ENCODE measurements around the gene TCTA. TPM values are rescaled to one million over a fixed set of nuclear protein-coding genes. Genes with fewer than 3 reads are reported as not detected.
"Not testable (repeated sequence)": the region's sequence is repeated elsewhere in the genome, so short reads cannot be mapped to it uniquely, and the experiment has no call there.

Gene TCTA, protein sequence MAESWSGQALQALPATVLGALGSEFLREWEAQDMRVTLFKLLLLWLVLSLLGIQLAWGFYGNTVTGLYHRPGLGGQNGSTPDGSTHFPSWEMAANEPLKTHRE
- 22.3 and 22.6 TPM in 2 replicates for total RNA-seq (2014; rRNA removed; shearing (Covaris generic); ENCODE audit: low replicate concordance)

DNA sequence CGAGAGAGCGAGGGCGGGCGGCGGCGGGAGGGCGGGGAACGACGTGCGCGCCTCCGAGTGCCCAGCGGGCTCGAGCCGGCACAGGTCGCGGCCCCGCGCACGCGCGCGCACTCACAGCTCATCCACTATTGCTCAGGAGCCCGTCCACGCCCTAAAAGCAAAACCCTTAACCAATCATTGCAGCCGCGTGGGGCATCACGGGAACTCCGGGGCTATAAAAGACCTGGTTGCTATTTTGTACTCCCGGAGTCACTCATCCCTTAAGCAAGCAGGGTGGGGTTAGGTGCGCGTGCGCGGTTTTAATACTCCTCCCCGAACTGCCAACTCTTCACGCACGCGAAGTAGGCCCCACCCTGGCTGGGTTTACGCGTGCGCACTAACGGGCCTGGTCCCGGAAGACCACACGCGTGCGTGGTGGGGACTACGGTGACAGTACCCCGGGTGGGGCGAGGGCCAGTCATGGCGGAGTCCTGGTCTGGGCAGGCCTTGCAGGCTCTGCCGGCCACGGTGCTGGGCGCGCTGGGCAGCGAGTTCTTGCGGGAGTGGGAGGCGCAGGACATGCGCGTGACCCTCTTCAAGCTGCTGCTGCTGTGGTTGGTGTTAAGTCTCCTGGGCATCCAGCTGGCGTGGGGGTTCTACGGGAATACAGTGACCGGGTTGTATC lies at the start of gene TCTA, which contains the start of gene RHOA:
TCTA (plus strand) TSS at position 456 of the 664 bp plus-strand sequence; CDS start at position 460, 4 bp downstream.
RHOA (minus strand) TSS at position 9 of the 664 bp plus-strand sequence. CDS start 36,387 bp downstream, outside the sequence.
- DNase-seq, result peak; percentile 98
- peaks cover 16% of the 10 kb centered on the region for H3K36me3 ChIP-seq
- H3K4me3 ChIP-seq, result peak within 1 kb of the TSS; percentile 81

DNA sequence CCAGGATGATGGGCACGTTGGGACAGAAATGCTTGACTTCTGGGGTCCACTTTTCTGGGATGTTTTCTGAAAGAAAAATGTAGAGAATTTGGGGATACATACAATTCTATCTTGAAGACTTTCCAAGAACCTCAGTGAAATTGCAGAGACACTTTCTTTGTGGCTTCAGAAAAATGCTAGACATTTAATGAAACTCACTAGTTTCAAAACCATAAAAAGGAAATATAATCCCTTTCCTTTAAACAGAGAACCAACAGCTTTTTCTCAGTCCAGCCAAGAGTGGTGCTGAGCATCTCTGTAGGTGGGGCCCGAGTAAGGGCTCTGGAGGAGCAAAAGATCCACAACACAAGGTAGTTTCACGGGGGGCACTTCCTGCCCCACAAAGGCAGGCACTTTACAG lies 49.7 kb upstream of the TCTA start:
- no peaks in the 10 kb centered on the region for H3K27me3 ChIP-seq
- DNase-seq, result no peak

More for the DNA sequence above, at the start of gene TCTA, which contains the start of gene RHOA:
- Histone ChIP-seq H3K9me3 (no peaks in the 10 kb centered on the region), H3K27me3 (no peaks in the 10 kb centered on the region)

DNA sequence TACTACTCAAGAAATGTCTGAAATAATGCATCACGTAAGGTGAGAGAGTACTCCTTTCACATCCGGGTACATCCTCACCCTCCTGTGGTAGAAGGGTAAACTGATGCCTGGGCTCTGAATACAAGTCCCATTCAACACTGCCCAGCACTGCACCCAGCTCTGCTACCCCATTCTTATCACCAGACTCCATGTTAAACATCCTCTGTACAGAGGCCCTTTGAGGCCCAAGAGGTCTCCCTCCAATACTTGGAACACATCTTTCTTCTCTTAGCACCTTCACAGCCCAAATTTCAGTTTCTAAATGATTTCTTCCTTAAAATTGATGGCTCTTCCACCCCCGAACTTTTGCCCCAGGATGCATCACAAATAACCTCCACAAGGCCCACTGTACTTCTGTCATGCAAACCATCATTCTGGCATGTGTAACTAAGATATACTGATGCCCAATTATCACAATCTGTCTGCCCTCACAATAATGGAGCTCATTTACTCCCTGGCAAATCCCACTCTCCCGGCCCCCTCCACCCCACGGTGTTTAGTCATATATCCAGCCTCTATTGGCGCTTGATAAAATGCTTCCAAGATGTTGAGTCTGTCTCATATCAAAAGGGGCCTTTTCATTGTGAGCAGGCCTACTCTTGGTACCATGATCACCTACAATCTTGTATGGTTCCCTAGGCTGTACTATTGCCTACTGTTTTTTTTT lies 41.5 kb upstream of the TCTA start:
- no peaks in the 10 kb centered on the region for H3K9me3 ChIP-seq
- H3K27me3 ChIP-seq, result no peaks in the 10 kb centered on the region
- H3K36me3 ChIP-seq, result peaks cover 41% of the 10 kb centered on the region
- DNase-seq, result no peak
- H3K4me3 ChIP-seq, result no peak overlapping the region

More for the DNA sequence above, 49.7 kb upstream of the TCTA start:
- peaks cover 30% of the 10 kb centered on the region for H3K36me3 ChIP-seq
- no peaks in the 10 kb centered on the region for H3K9me3 ChIP-seq
- H3K4me3 ChIP-seq, result no peak overlapping the region

DNA sequence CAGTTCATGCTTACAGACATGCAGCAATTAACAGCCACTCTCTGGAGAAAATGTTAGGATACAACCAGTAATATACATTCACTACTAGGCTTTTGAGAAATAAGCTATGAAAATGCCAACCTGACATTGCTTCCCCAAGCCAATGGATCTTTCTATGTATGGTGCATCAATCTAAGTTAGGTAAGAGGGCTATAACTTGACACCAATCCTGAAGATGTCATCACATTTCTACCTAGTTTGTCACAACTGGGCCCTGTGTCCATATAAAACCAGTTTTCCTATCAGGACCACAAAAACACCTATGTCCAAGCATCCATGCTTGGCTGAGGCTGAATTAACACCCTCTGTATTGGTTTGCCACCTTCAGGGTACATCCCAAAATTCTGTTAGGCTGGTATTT lies 40.3 kb upstream of the TCTA start:
- H3K9me3 ChIP-seq, result no peaks in the 10 kb centered on the region
- DNase-seq, result no peak
- peaks cover 34% of the 10 kb centered on the region for H3K36me3 ChIP-seq
- no peak overlapping the region for H3K4me3 ChIP-seq
- H3K27me3 ChIP-seq, result no peaks in the 10 kb centered on the region

DNA sequence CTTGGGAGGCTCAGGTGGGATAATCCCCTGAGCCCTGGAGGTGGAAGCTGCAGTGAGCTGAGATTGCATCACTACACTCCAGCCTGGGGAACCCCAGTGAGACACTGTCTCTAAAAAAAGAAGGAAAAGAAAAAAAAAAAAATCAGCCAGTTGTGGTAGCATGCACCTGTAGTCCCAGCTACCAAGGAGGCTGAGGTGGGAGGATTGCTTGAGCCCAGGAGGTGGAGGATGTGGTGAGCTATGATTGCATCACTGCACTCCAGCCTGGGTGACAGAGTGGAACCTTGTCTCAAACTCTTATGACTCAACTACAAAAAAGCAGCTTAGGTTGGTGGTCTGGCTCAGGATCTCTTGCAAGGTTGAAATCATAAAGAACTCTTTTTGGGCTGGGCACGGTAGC lies 34.7 kb upstream of the TCTA start:
- Histone ChIP-seq H3K9me3 (no peaks in the 10 kb centered on the region), H3K4me3 (no peak overlapping the region), H3K36me3 (peaks cover 19% of the 10 kb centered on the region), H3K27me3 (no peaks in the 10 kb centered on the region)
- peak; percentile 33 for DNase-seq

DNA sequence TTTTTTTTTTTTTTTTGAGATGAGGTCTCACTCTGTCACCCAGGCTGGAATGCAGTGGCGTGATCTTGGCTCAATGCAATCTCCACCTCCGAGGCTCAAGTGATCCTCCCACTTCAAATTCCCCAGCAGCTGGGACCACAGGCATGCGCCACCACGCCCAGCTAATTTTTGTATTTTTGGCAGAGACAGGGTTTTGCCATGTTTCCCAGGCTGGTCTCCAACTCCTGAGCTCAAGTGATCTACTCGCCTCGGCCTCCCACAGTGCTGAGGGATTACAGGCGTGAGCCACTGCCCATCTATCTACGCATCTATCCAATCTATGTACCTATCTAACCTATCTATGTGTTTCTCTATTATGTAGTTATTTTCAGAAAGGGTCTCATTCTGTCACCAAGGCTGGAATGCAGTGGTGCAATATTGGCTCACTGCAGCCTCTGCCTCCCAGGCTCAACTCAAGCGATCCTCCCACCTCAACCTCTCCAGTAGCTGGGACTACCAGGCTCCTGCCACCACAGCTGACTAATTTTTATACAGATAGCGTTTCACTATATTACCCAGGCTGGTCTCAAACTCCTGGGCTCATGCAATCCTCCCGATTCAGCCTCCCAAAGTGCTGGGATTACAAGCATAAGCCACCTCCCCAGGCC lies 33.9 kb upstream of the TCTA start:
- no peaks in the 10 kb centered on the region for H3K27me3 ChIP-seq
- H3K4me3 ChIP-seq, result no peak overlapping the region
- H3K36me3 ChIP-seq, result peaks cover 11% of the 10 kb centered on the region
- DNase-seq, result peak; percentile 86
- no peaks in the 10 kb centered on the region for H3K9me3 ChIP-seq

DNA sequence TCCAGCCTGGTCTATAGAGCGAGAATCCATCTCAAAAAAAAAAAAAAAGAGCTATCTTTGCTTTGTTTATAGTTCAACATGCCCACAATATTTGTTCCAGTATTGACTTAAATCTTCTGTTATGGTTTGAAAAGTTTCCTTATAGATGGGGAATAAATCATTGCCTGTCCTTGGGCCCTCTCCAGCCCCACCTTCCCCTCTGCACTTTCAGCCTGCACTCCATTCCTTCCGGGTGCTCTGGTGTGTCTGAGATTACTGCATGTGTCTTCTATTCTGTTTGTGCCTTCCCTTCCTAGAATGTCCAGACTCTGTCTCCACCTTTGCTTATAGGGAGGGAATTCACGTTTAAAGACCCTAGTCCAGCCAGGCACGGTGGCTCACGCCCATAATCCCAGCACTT lies 28.8 kb upstream of the TCTA start:
- Histone ChIP-seq H3K27me3 (no peaks in the 10 kb centered on the region), H3K9me3 (no peaks in the 10 kb centered on the region), H3K4me3 (no peak overlapping the region), H3K36me3 (no peaks in the 10 kb centered on the region; the same call in 1 of the 2 replicates)
- no peak for DNase-seq

DNA sequence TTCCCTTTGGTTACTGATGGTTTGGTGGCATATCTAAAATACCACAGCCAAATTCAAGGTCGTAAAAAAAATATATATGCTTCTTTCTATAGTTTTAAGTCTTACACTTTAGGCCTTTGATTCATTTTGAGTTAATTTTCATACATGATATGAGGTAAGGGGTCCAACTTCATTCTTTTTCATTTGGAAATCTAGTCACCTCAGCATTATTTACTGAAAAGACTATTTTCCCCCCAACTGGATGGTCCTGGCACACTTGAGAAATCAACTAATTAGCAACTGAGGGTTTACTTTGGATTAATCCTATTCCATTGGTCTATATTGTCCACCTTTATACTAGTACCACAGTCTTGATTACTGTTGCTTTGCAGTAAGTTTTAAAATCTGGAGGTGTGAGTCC lies 26.6 kb upstream of the TCTA start:
- Histone ChIP-seq H3K27me3 (no peaks in the 10 kb centered on the region), H3K36me3 (no peaks in the 10 kb centered on the region; the same call in 1 of the 2 replicates), H3K4me3 (no peak overlapping the region), H3K9me3 (no peaks in the 10 kb centered on the region)
- DNase-seq, result no peak

DNA sequence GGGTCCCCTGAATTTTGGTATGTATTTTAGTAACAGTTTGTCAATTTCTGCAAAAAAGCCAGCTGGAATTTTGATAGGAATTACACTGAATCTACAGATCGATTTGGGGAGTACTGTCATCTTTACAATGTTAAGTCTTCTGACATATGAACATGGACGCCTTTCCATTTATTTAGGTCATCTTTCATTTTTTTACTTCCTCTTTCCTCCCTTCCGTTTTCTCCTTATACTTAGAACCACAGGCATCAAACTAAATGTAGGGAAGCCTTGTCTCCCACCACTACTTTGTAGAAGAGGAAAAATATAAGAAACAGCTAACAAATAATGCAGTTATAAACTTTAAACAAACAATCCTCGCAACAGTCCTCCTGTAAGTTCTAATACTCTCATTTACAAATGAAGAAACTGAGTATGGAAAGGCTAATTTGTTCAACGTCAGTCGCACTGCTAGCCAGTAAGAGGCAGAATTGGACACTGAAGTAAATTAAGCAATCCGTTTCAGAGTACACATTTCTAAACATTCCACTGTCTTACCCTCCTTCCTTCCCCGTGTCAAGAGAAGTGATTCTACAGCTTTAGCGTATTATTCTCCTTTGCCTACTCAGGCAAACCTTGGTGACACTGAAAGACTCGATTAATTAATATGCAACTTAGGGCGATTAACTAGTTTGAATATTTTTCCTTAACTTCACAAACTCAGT lies 26.0 kb upstream of the TCTA start:
- no peak for DNase-seq
- no peak overlapping the region for H3K4me3 ChIP-seq

DNA sequence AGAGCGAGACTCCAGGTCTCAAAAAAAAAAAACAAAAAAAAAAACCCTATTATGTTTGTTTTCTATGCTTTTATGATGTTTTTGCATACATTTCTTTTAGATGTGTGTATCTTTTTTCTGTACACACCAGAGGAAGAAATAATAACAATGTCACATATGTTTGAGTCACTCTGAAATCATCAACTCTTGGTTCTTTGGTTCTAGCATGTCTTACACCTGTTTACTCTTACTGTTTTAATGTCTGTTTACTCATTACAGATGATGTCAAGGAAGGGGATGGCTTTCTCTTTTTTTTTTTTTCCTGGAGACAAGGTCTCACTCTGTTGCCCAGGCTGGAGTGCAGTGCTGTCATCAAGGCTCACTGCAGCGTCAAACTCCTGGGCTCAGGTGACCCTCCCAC lies 24.5 kb upstream of the TCTA start:
- DNase-seq, result no peak
- H3K27me3 ChIP-seq, result no peaks in the 10 kb centered on the region
- no peaks in the 10 kb centered on the region; the same call in 1 of the 2 replicates for H3K36me3 ChIP-seq
- no peaks in the 10 kb centered on the region for H3K9me3 ChIP-seq
- no peak overlapping the region for H3K4me3 ChIP-seq

More for the DNA sequence above, 26.0 kb upstream of the TCTA start:
- no peaks in the 10 kb centered on the region for H3K9me3 ChIP-seq
- H3K36me3 ChIP-seq, result no peaks in the 10 kb centered on the region; the same call in 1 of the 2 replicates
- H3K27me3 ChIP-seq, result no peaks in the 10 kb centered on the region

DNA sequence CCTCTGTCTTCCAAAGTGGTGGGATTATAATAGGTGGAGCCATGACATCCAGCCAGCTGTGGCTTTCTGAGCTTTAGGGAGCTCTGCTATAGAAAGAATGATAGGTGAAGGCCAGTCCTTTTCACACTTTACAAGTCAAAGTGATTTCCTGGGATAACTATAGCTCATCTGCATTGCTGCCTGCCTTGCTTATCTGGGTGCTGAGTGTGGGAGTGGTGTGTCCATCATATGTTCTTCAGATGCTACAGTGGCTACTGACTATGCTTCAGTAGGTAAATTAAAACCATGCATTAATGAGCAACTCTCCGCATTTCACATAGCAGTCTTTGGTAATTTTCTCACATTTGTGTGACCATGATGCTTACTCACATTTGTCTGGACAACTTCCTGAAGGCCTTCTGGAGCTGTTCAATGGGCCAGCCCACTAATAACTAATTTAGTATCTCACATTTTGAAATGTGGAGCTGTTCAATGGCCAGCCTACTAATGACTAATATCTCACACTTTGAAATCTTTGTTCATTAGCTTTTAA lies 23.9 kb upstream of the TCTA start:
- Histone ChIP-seq H3K4me3 (no peak overlapping the region), H3K27me3 (no peaks in the 10 kb centered on the region), H3K36me3 (no peaks in the 10 kb centered on the region; the same call in 1 of the 2 replicates), H3K9me3 (no peaks in the 10 kb centered on the region)
- no peak for DNase-seq

DNA sequence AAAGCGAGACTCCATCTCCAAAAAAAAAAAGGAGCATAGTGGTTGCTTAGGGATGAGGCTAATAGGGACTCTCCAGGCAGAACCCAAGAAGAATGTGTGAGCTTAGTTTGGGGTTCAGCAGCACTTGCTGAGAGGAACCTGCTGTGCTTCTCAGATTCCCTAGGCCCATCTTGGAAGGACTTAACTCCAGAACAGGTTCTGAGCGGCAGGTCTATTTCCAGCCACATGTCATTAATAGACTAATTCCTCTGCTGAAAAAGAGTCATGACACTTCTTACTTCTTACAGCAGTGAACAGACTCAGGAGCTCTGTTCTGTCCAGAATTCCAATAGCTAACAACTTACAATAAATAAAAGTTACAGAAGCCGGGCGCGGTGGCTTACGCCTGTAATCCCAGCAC lies 22.9 kb upstream of the TCTA start:
- Histone ChIP-seq H3K4me3 (no peak overlapping the region), H3K9me3 (no peaks in the 10 kb centered on the region), H3K27me3 (no peaks in the 10 kb centered on the region), H3K36me3 (peaks cover 3% of the 10 kb centered on the region)
- no peak for DNase-seq

DNA sequence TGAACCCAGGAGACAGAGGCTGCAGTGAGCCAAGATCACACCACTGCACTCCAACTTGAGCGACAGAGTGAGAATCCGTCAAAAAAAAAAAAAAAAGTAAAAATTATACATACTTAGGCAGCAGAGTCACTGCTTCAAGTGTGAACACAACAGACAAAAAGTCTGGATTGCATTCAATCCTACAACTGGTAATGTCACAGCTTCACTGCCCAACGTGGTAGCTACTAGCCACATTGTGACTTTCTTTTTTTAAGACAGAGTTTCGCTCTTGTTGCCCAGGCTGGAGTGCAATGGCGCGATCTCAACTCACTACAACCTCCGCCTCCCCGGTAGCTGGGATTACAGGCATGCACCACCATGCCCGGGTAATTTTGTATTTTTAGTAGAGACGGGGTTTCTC lies 20.9 kb upstream of the TCTA start:
- not testable (repeated sequence) for DNase-seq, H3K9me3 ChIP-seq, H3K27me3 ChIP-seq, H3K4me3 ChIP-seq
- H3K36me3 ChIP-seq, result peaks cover 12% of the 10 kb centered on the region

DNA sequence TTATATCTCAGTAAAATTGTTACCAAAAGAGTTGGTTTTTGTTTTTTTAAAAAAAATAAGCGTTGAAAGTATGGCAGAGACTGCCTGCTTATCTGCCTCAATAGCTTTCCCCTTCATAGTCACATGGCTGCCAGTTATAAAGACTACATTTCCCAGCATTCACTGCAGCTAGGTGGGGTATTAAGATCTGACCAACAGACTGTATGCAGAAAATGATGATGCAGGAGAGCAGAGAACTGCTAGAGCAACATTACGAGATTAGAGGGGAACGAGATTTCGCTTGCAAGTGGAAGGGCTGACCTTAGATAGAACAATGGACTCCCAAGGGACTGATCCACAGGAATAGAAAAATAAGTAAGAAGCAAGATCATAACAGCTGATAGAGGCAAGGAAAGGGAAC lies 14.8 kb upstream of the TCTA start:
- no peak for DNase-seq
- H3K4me3 ChIP-seq, result no peak overlapping the region
- no peaks in the 10 kb centered on the region for H3K9me3 ChIP-seq
- H3K27me3 ChIP-seq, result no peaks in the 10 kb centered on the region
- peaks cover 17% of the 10 kb centered on the region for H3K36me3 ChIP-seq

DNA sequence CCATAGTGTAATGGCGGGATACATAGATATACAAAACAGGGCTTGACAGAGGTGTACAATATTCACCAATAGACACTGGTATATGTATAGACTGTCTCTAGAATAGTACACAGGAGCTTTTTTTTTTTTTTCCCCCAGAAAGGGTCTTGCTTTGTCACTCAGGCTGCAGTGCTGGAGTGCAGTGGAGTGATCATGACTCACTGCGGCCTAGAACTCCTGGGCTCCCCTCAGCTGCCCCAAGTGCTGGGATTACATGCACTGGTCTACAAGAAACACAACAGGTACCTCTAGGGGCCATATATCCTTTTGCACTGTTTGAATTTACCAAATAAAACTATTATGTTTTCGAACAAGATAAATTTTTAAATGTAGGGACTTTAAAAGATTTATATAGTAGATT lies 12.8 kb upstream of the TCTA start:
- no peak for DNase-seq
- H3K4me3 ChIP-seq, result no peak overlapping the region

DNA sequence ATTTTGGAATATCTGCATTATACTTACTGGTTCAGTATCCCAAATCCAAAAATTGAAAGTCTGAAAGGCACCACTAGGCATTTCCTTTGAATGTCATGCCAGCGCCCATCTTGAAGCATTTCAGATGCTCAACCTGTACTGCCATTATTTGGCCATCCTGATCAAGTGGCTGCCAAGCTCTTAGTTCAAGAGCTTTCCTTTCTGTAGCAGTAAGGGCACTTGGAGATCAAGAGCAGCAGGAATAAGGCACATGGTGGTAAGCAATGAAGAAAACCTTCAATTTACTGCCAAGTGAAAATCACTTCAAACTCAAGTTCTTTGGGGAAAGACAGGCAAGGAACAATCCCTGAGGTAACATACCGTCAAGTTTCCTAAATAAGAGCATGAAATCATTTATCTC lies 10.5 kb upstream of the TCTA start:
- Histone ChIP-seq H3K9me3 (no peaks in the 10 kb centered on the region), H3K4me3 (no peak overlapping the region), H3K27me3 (no peaks in the 10 kb centered on the region), H3K36me3 (peaks cover 3% of the 10 kb centered on the region)
- DNase-seq, result no peak

More for the DNA sequence above, 12.8 kb upstream of the TCTA start:
- H3K9me3 ChIP-seq, result no peaks in the 10 kb centered on the region
- peaks cover 13% of the 10 kb centered on the region for H3K36me3 ChIP-seq
- no peaks in the 10 kb centered on the region for H3K27me3 ChIP-seq

Data from MG63 (cell line).